Measurements from ENCODE around the gene ELF2.

DNA sequence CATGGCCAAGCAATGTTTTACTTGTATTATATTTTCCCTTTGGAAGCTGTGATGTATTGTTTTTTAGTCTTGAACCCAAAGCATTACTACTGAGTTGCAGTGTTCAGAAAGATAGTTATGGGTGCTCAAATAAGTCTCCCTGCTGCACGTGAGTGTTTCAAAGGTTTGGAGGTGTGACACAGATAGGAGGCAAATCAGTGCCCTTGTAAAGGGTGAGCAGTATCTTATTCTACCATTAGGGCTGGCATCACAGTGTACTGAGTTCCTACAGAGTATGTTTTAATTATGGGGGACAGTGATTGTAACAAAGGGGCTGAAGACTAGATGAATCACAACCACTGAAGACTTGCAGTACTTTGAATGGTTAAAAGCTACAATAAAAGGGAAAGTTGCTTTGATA is 123.1 kb downstream of the ELF2 start:
- TF ChIP-seq, protein P1, sequence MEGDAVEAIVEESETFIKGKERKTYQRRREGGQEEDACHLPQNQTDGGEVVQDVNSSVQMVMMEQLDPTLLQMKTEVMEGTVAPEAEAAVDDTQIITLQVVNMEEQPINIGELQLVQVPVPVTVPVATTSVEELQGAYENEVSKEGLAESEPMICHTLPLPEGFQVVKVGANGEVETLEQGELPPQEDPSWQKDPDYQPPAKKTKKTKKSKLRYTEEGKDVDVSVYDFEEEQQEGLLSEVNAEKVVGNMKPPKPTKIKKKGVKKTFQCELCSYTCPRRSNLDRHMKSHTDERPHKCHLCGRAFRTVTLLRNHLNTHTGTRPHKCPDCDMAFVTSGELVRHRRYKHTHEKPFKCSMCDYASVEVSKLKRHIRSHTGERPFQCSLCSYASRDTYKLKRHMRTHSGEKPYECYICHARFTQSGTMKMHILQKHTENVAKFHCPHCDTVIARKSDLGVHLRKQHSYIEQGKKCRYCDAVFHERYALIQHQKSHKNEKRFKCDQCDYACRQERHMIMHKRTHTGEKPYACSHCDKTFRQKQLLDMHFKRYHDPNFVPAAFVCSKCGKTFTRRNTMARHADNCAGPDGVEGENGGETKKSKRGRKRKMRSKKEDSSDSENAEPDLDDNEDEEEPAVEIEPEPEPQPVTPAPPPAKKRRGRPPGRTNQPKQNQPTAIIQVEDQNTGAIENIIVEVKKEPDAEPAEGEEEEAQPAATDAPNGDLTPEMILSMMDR (IDR thresholded peaks at IDR 0.05; ENCODE audit: borderline replicate concordance, extremely low read depth, low read length, poor library complexity, severe bottlenecking): no peak
- no peak for TF ChIP-seq EZH2 (IDR thresholded peaks at IDR 0.05; ENCODE audit: borderline replicate concordance, low read depth, low read length, severe bottlenecking)

All from DND-41 (cell line).